Motor neuron (in vitro differentiated cells): Measurements from ENCODE around the gene CCDC88C. TPM values are rescaled to one million over a fixed set of nuclear protein-coding genes. Genes with fewer than 3 reads are reported as not detected.

Experiments
- total RNA-seq, 8 experiments: library from RNA; unstranded; fragments of 300-600 nt; gene quantifications; 2 replicates each; pipeline versions ENCODE4 v1.2.3 to v1.2.4, GENCODE V29; 2022

CCDC88C gene
- total RNA-seq, 8 experiments from 2014 or later, result 2.6 to 25.2 (median 10.5) TPM

Other genes with a start within 250 kb of the CCDC88C start
- gene GPR68, start 173.1 kb downstream of the CCDC88C start, total RNA-seq, result 1 to 10 TPM in 6 of 8 experiments, under 1 TPM in 2; 0.61 to 3.1 (median 1.5) TPM
- gene PPP4R3A, start 92.5 kb upstream of the CCDC88C start, total RNA-seq, result 100 to 1,000 TPM in 1 of 8 experiments, 10 to 100 TPM in 7; 45.5 to 107 (median 67.4) TPM